PC-3 (cell line): ENCODE measurements around the gene AIG1. TPM values are rescaled to one million over a fixed set of nuclear protein-coding genes. Genes with fewer than 3 reads are reported as not detected.

ENCODE experiments used
- ATAC-seq: fragments of 200-7000 bp; cut with Tn5 transposase; 2 replicates; pipeline ENCODE4 v1.9.1; 2020; ENCODE audit warnings: mild to moderate bottlenecking, moderate library complexity
- BruUV-seq: library from RNA; stranded (reverse); fragments of 400-500 nt; replicated peaks from 2 replicates; lab custom pipeline; 2021; lab: Mats Ljungman, UMichigan
- CTCF ChIA-PET: fragments of 300-600 bp; sonication (Branson Sonifier 250); formaldehyde crosslinking; loops from one replicate; lab custom pipeline; 2022; ENCODE audit warnings: antibody characterized with exemption; lab: Charles Lee
- POLR2A ChIA-PET: fragments of 300-600 bp; sonication (Branson Sonifier 250); formaldehyde crosslinking; loops from one replicate; lab custom pipeline; 2022; ENCODE audit warnings: antibody characterized with exemption; ENCODE audit not compliant: unreplicated experiment; lab: Charles Lee
- DNase-seq: peaks from one replicate; pipeline ENCODE4 v3.0.0-alpha.2; 2015
- H2AFZ ChIP-seq: fragments of 300-600 bp; sonication (generic); 2 replicates; pipeline ENCODE4 v1.6.0; 2016; ENCODE audit warnings: antibody characterized with exemption, low read length
- H3F3A ChIP-seq: fragments of 300-600 bp; sonication (generic); one replicate; pipeline ENCODE4 v1.6.0; 2017; ENCODE audit warnings: antibody characterized with exemption, low read length, control low read depth, mild to moderate bottlenecking; ENCODE audit not compliant: unreplicated experiment
- H3K27ac ChIP-seq: fragments of 300-600 bp; sonication (generic); 2 replicates; pipeline ENCODE4 v1.5.1; 2016; ENCODE audit warnings: mild to moderate bottlenecking, low read length
- H3K27me3 ChIP-seq: fragments of 300-600 bp; sonication (generic); 2 replicates; pipeline ENCODE4 v1.6.1; 2016; ENCODE audit warnings: low read length, mixed read lengths
- H3K36me3 ChIP-seq: fragments of 300-600 bp; sonication (generic); 2 replicates; pipeline ENCODE4 v1.6.1; 2016; ENCODE audit warnings: low read depth, mixed run types, low read length, mixed read lengths
- H3K4me1 ChIP-seq: fragments of 300-600 bp; sonication (generic); 2 replicates; pipeline ENCODE4 v1.5.1; 2016; ENCODE audit warnings: low read length; ENCODE audit not compliant: insufficient read depth
- H3K4me2 ChIP-seq: fragments of 300-600 bp; sonication (generic); 2 replicates; pipeline ENCODE4 v1.6.0; 2016; ENCODE audit warnings: low read length
- H3K4me3 ChIP-seq: fragments of 300-600 bp; sonication (generic); 2 replicates; pipeline ENCODE4 v1.5.1; 2016; ENCODE audit warnings: mild to moderate bottlenecking, low read length, mixed read lengths
- H3K79me2 ChIP-seq: fragments of 300-600 bp; sonication (generic); 2 replicates; pipeline ENCODE4 v1.6.1; 2017; ENCODE audit warnings: low read length, mixed read lengths
- H3K9ac ChIP-seq: fragments of 300-600 bp; sonication (generic); 2 replicates; pipeline ENCODE4 v1.6.0; 2016; ENCODE audit warnings: mild to moderate bottlenecking, low read length
- H3K9me2 ChIP-seq: fragments of 300-600 bp; sonication (generic); replicated peaks from 2 replicates; pipeline ENCODE4 v1.6.1; 2016; ENCODE audit warnings: mixed run types, low read length, mixed read lengths
- H3K9me3 ChIP-seq: fragments of 300-600 bp; sonication (generic); 2 replicates; pipeline ENCODE4 v1.6.1; 2016; ENCODE audit warnings: low read length, mixed read lengths
- H4K20me1 ChIP-seq: fragments of 300-600 bp; sonication (generic); 2 replicates; pipeline ENCODE4 v1.6.1; 2016; ENCODE audit warnings: low read length, mixed read lengths
- CTCF ChIP-seq: fragments of 300-600 bp; sonication (generic); conservative IDR thresholded peaks from 2 replicates; pipeline ENCODE4 v1.5.1; 2017; ENCODE audit warnings: antibody characterized with exemption, low read depth, mild to moderate bottlenecking, low read length
- EZH2 ChIP-seq: fragments of 300-600 bp; sonication (generic); IDR thresholded peaks from one replicate; pipeline ENCODE4 v1.6.1; 2017; ENCODE audit warnings: antibody characterized with exemption, mild to moderate bottlenecking, low read length; ENCODE audit not compliant: unreplicated experiment
- EZH2phosphoT487 ChIP-seq: fragments of 300-600 bp; sonication (generic); IDR thresholded peaks from 2 replicates; pipeline ENCODE4 v1.6.1; 2018; ENCODE audit warnings: mild to moderate bottlenecking, antibody characterized with exemption, low read length, borderline replicate concordance
- intact Hi-C: fragments of 100-400 bp; cut with micrococcal nuclease; formaldehyde crosslinking; loops from 2 replicates; pipeline ENCODE4 v1.9.0; 2023
- total RNA-seq: library from RNA; depleted of rRNA; stranded (reverse); fragments of >200 nt; gene quantifications from 2 replicates; pipeline ENCODE4 v1.2.3, GENCODE V29; 2014

AIG1 gene
- total RNA-seq, 1 experiment from 2014 or later, result 32.7 TPM

GRCh38 chr6:143062551-143062950, 1.9 kb downstream of the AIG1 start:
- peaks cover 22% of the 10 kb centered on the region for H3K4me1 ChIP-seq
- no peaks in the 10 kb centered on the region for H3F3A ChIP-seq
- no peak for TF ChIP-seq EZH2phosphoT487
- no peak for TF ChIP-seq EZH2
- TF ChIP-seq CTCF, result no peak
- H3K27ac ChIP-seq, result no peak overlapping the region
- no peaks in the 10 kb centered on the region for H3K9me2 ChIP-seq
- ChIA-PET POLR2A (no interaction called here), CTCF (no interaction called here)
- no TSS peak for BruUV-seq
- no peaks in the 10 kb centered on the region for H3K27me3 ChIP-seq
- DNase-seq (no peak), ATAC-seq (no peak)
- H3K9ac ChIP-seq, result no peak overlapping the region
- peak overlapping the region; percentile 82; the same call in 1 of the 2 replicates for H3K4me2 ChIP-seq
- H3K9me3 ChIP-seq, result no peaks in the 10 kb centered on the region
- H3K36me3 ChIP-seq, result no peaks in the 10 kb centered on the region
- no peak overlapping the region for H3K4me3 ChIP-seq
- peaks cover 27% of the 10 kb centered on the region for H3K79me2 ChIP-seq
- H4K20me1 ChIP-seq, result no peaks in the 10 kb centered on the region
- no peak overlapping the region for H2AFZ ChIP-seq
- intact Hi-C loops, result loop anchor here (10.0 kb wide), 1 partner anchor 72 kb away; no protein-coding TSS in a partner anchor

GRCh38 chr6:143063631-143064030, 2.9 kb downstream of the AIG1 start:
- POLR2A ChIA-PET, result no interaction called here
- no TSS peak for BruUV-seq
- peaks cover 27% of the 10 kb centered on the region for H3K79me2 ChIP-seq

More at GRCh38 chr6:143063631-143064030, 2.9 kb downstream of the AIG1 start:
- DNase-seq, result no peak
- H4K20me1 ChIP-seq, result no peaks in the 10 kb centered on the region
- no peak overlapping the region for H2AFZ ChIP-seq
- H3K9ac ChIP-seq, result no peak overlapping the region
- H3K4me1 ChIP-seq, result peaks cover 21% of the 10 kb centered on the region
- no peaks in the 10 kb centered on the region for H3K36me3 ChIP-seq
- no peaks in the 10 kb centered on the region for H3K27me3 ChIP-seq
- TF ChIP-seq EZH2, result no peak
- no peak for TF ChIP-seq EZH2phosphoT487
- no peak for TF ChIP-seq CTCF
- no peaks in the 10 kb centered on the region for H3F3A ChIP-seq
- H3K4me2 ChIP-seq, result no peak overlapping the region
- no peak for ATAC-seq
- no peaks in the 10 kb centered on the region for H3K9me2 ChIP-seq
- H3K9me3 ChIP-seq, result no peaks in the 10 kb centered on the region
- CTCF ChIA-PET, result no interaction called here
- H3K27ac ChIP-seq, result no peak overlapping the region
- no peak overlapping the region for H3K4me3 ChIP-seq
- intact Hi-C loops, result loop anchor here (10.0 kb wide), 1 partner anchor 71 kb away; no protein-coding TSS in a partner anchor
